CMK (cell line): ENCODE data around the gene AGPS.

Experiments
- DNase-seq: peaks from one replicate; pipeline ENCODE4 v3.0.0-alpha.2; 2010; ENCODE audit warnings: low read depth

Gene AGPS

GRCh38 chr2:177592945-177593344, 200.4 kb downstream of the AGPS start:
- DNase-seq = no peak

- no peak for DNase-seq
Observed at GRCh38 chr2:177593402-177593801, 200.8 kb downstream of the AGPS start.
